ENCODE results near the gene EIF3F.
A peak's percentile ranks its signal among the peaks of the same experiment; 100 is the strongest.

EIF3F gene

DNA sequence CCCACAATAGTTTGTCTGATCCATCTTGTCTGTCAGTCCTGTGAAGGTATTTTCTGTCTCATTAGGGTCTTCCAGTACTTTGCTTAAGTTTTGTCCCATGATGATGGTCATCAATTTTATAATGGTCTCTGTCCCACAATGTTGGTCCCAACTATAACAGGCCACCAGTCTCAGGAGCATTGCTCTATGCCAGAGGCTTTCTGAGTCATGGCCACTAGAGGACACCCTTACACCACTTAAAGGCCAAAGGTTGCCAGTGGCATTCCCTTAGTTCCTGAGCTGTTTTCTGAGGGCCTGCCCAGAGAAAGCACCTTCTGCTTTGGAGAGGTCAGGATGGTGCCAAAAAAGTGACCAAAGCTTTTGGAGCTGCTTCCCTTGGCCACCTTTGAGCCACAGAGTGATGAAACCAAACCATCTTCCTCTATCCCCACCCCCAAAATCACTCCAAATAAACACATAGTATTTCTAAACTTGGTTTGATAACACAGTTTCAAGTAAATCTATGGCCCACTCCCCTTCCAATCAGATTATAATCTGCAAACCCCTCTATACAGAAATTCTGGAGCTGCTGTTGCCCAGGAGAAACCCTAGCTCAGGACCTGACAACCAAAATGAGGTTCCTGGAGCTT is 19.3 kb downstream of the EIF3F start:
- peak; percentile 45 for DNase-seq (ENCODE audit: extremely low read depth, low read depth)
- TF ChIP-seq, protein P1, sequence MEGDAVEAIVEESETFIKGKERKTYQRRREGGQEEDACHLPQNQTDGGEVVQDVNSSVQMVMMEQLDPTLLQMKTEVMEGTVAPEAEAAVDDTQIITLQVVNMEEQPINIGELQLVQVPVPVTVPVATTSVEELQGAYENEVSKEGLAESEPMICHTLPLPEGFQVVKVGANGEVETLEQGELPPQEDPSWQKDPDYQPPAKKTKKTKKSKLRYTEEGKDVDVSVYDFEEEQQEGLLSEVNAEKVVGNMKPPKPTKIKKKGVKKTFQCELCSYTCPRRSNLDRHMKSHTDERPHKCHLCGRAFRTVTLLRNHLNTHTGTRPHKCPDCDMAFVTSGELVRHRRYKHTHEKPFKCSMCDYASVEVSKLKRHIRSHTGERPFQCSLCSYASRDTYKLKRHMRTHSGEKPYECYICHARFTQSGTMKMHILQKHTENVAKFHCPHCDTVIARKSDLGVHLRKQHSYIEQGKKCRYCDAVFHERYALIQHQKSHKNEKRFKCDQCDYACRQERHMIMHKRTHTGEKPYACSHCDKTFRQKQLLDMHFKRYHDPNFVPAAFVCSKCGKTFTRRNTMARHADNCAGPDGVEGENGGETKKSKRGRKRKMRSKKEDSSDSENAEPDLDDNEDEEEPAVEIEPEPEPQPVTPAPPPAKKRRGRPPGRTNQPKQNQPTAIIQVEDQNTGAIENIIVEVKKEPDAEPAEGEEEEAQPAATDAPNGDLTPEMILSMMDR (IDR thresholded peaks at IDR 0.05; ENCODE audit: low read depth, low read length), result peak; percentile 97

DNA sequence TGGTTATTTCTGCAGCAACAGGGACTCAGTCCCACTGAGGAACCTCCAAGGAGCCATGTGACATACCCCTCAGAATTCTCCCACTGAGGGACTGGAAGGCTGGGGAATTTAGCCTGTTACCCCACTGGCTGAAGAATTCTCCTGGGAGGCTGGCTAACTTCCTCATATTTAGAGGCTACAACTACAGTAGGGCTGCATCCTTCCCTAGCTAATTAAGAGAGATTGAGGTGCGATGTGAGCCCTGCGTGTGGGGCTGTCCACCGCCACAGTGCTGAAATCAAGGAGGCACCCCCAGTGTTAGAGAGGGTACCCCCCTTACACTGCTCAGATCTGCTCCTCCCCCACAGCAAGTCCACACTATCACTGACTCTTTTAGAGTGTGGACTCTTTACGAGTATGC is 21.1 kb downstream of the EIF3F start:
- TF ChIP-seq, protein P1 (IDR thresholded peaks at IDR 0.05; ENCODE audit: low read depth, low read length), result no peak
- DNase-seq (ENCODE audit: extremely low read depth, low read depth), result no peak

- no peak for DNase-seq (ENCODE audit: extremely low read depth, low read depth)
Observed at GRCh38 chr11:8009856-8010255, 22.7 kb downstream of the EIF3F start.

GRCh38 chr11:8011371-8011770 is 24.2 kb downstream of the EIF3F start:
- TF ChIP-seq, protein P1 (IDR thresholded peaks at IDR 0.05; ENCODE audit: low read depth, low read length), result no peak

More at GRCh38 chr11:8009856-8010255, 22.7 kb downstream of the EIF3F start:
- TF ChIP-seq, protein P1 (IDR thresholded peaks at IDR 0.05; ENCODE audit: low read depth, low read length), result no peak

GRCh38 chr11:8011981-8012444 is 24.9 kb downstream of the EIF3F start:
- TF ChIP-seq, protein P1 (IDR thresholded peaks at IDR 0.05; ENCODE audit: low read depth, low read length), result no peak
- peak; percentile 50 for DNase-seq (ENCODE audit: extremely low read depth, low read depth)

More at GRCh38 chr11:8011371-8011770, 24.2 kb downstream of the EIF3F start:
- no peak for DNase-seq (ENCODE audit: extremely low read depth, low read depth)

DNA sequence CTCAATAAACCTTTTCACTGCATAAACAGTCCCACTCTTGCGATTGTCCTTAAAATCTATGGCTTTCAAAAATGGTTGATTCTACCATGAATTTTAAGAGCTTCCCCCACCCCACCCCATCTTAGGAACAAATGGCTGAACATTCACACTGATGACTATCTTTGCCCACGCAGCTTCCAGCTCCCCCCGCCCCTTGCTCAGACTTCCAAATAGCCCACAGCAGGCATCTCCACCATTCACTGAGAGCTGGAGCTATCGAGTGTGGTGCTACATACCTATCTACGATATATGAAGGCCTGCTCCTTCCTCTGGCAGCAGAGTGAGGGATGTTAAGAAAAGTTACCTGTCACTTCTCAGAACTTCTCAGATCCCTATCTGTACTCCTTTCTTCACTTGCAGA is 26.7 kb downstream of the EIF3F start:
- TF ChIP-seq, protein P1 (IDR thresholded peaks at IDR 0.05; ENCODE audit: low read depth, low read length), result no peak
- no peak for DNase-seq (ENCODE audit: extremely low read depth, low read depth)

DNA sequence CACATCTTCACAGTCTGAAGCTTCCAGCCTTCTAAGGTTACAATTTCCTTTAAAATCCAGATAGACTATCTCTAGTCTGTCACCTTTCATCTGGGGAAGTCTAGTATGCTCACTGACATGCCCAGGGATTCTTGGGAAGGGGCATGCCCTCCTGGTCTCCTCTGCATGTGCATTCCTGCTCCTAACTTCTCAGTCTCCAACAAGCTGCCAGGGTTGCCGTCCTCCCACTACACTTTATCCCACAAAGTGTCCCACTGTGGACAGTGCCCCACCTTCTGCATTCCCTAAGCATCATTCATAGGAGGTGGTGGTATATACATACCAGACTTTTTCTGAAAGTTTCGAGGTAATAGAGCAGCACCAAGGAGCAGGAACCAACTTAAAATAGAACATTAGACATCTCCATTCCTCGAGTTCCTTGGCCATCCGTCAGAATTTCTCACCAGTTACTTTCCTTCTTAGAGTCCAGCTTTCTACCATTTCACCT is 28.7 kb downstream of the EIF3F start:
- TF ChIP-seq, protein P1 (IDR thresholded peaks at IDR 0.05; ENCODE audit: low read depth, low read length), result no peak
- no peak for DNase-seq (ENCODE audit: extremely low read depth, low read depth)
